ENCODE results near the gene DCK. TPM values are rescaled to one million over a fixed set of nuclear protein-coding genes. Genes with fewer than 3 reads are reported as not detected.

Gene DCK
- total and polyA plus RNA-seq, 4 donors, result 5.3 to 24.3 (median 12.3) TPM

GRCh38 chr4:71006203-71006907 is 12.9 kb downstream of the DCK start:
- ATAC-seq (ENCODE audit: insufficient read depth, low FRiP score) (no peak), DNase-seq (no peak)
- WGBS, 2 donors, result 61 to 74% methylated on average over 6 of the region's 6 CpGs
- TF ChIP-seq CTCF (IDR thresholded peaks at IDR 0.05; ENCODE audit: control extremely low read depth, extremely low read depth), result no peak
- H3K9ac ChIP-seq (ENCODE audit: insufficient read depth in 1 of 2, low read length in 2 of 2), result no peak overlapping the region
- H3K36me3 ChIP-seq (ENCODE audit: control insufficient read depth in 4 of 4, insufficient read depth in 4 of 4, low read length in 4 of 4), result no peaks in the 10 kb centered on the region
- peaks cover 0 to 4% (median 0%) of the 10 kb centered on the region in 5 donors for H3K4me1 ChIP-seq (ENCODE audit: control insufficient read depth in 5 of 5, insufficient read depth in 5 of 5, low read length in 5 of 5)
- H3K27me3 ChIP-seq (ENCODE audit: control insufficient read depth in 3 of 3, insufficient read depth in 3 of 3, low read length in 2 of 3), result no peaks in the 10 kb centered on the region
- H3K9me3 ChIP-seq (ENCODE audit: control insufficient read depth in 4 of 4, insufficient read depth in 3 of 4, low read length in 3 of 4), result no peaks in the 10 kb centered on the region
- H3K27ac ChIP-seq (ENCODE audit: low read depth in 1 of 2, low read length in 1 of 2), result no peak overlapping the region
- H3K4me3 ChIP-seq, result no peak overlapping the region

GRCh38 chr4:71008196-71008595 is 14.7 kb downstream of the DCK start:
- 88 to 97% methylated on average over 2 of the region's 2 CpGs for WGBS, 2 donors
- Histone ChIP-seq H3K4me1 (ENCODE audit: control insufficient read depth in 5 of 5, insufficient read depth in 5 of 5, low read length in 5 of 5) (peaks cover 0 to 4% (median 0%) of the 10 kb centered on the region in 5 donors), H3K4me3 (no peak overlapping the region), H3K9me3 (ENCODE audit: control insufficient read depth in 4 of 4, insufficient read depth in 3 of 4, low read length in 3 of 4) (no peaks in the 10 kb centered on the region), H3K27ac (ENCODE audit: low read depth in 1 of 2, low read length in 1 of 2) (no peak overlapping the region), H3K27me3 (ENCODE audit: control insufficient read depth in 3 of 3, insufficient read depth in 3 of 3, low read length in 2 of 3) (no peaks in the 10 kb centered on the region), H3K9ac (ENCODE audit: insufficient read depth in 1 of 2, low read length in 2 of 2) (no peak overlapping the region), H3K36me3 (ENCODE audit: control insufficient read depth in 4 of 4, insufficient read depth in 4 of 4, low read length in 4 of 4) (no peaks in the 10 kb centered on the region)
- DNase-seq (no peak), ATAC-seq (ENCODE audit: insufficient read depth, low FRiP score) (no peak)
- no peak for TF ChIP-seq CTCF (IDR thresholded peaks at IDR 0.05; ENCODE audit: control extremely low read depth, extremely low read depth)

- H3K9me3 ChIP-seq (ENCODE audit: control insufficient read depth in 4 of 4, insufficient read depth in 3 of 4, low read length in 3 of 4), result no peaks in the 10 kb centered on the region
- H3K36me3 ChIP-seq (ENCODE audit: control insufficient read depth in 4 of 4, insufficient read depth in 4 of 4, low read length in 4 of 4), result no peaks in the 10 kb centered on the region
- ATAC-seq (ENCODE audit: insufficient read depth, low FRiP score) (no peak), DNase-seq (no peak)
- no peak overlapping the region for H3K27ac ChIP-seq (ENCODE audit: low read depth in 1 of 2, low read length in 1 of 2)
- H3K4me1 ChIP-seq (ENCODE audit: control insufficient read depth in 5 of 5, insufficient read depth in 5 of 5, low read length in 5 of 5), result peaks cover 0 to 4% (median 0%) of the 10 kb centered on the region in 5 donors
- no peak overlapping the region for H3K9ac ChIP-seq (ENCODE audit: insufficient read depth in 1 of 2, low read length in 2 of 2)
- H3K4me3 ChIP-seq, result no peak overlapping the region
- TF ChIP-seq CTCF (IDR thresholded peaks at IDR 0.05; ENCODE audit: control extremely low read depth, extremely low read depth), result no peak
- H3K27me3 ChIP-seq (ENCODE audit: control insufficient read depth in 3 of 3, insufficient read depth in 3 of 3, low read length in 2 of 3), result no peaks in the 10 kb centered on the region
- 86 to 87% methylated on average over 3 of the region's 3 CpGs for WGBS, 2 donors
These were observed 15.6 kb downstream of the DCK start for GRCh38 chr4:71009086-71009485.
